AG04449 (cell line): ENCODE results near the gene NSA2.
"Not testable (repeated sequence)": the region's sequence is repeated elsewhere in the genome, so short reads cannot be mapped to it uniquely, and the experiment has no call there.

Experiments
- CTCF ChIA-PET: fragments of 350-600 bp; formaldehyde crosslinking; extraction: SDS; loops from one replicate; lab custom pipeline; 2021; ENCODE audit warnings: antibody characterized with exemption; lab: Yijun Ruan, JAX
- POLR2A ChIA-PET: fragments of 400-600, 350-600 bp; formaldehyde crosslinking; extraction: SDS; loops from one replicate; lab custom pipeline; 2020; ENCODE audit warnings: antibody characterized with exemption, inconsistent platforms; lab: Yijun Ruan, JAX
- DNase-seq: peaks from one replicate; pipeline ENCODE4 v3.0.0-alpha.2; 2010; ENCODE audit warnings: low read depth, low spot score
- H3K4me3 ChIP-seq: 2 replicates; pipeline ENCODE4 v1.5.1; 2011; ENCODE audit warnings: low read depth, mild to moderate bottlenecking, control low read depth, low read length
- CTCF ChIP-seq: IDR thresholded peaks from one replicate; pipeline ENCODE4 v1.5.1; 2011; ENCODE audit warnings: mild to moderate bottlenecking, moderate library complexity, low read length, control low read depth, inconsistent platforms; ENCODE audit not compliant: insufficient read depth; ENCODE audit errors: missing control alignments

Gene NSA2

GRCh38 chr5:74767579-74767913 lies 497 bp downstream of the NSA2 start:
- DNase-seq: no peak
- H3K4me3 ChIP-seq: peak overlapping the region; percentile 97
- ChIA-PET POLR2A (no interaction called here), CTCF (interaction anchor here (1.2 to 2.5 kb wide), 6 partner anchors 12 to 498 kb away, joined by 3 to 13 read pairs (median 7); no protein-coding TSS in a partner anchor)
- TF ChIP-seq CTCF: no peak

- ChIA-PET CTCF (no interaction called here), POLR2A (no interaction called here)
- TF ChIP-seq CTCF: no peak
- no peak overlapping the region for H3K4me3 ChIP-seq
- no peak for DNase-seq
These were observed 5.3 kb downstream of the NSA2 start for GRCh38 chr5:74772359-74772758.

- CTCF ChIA-PET: no interaction called here
- no peak for DNase-seq
- H3K4me3 ChIP-seq: no peak overlapping the region
These were observed 11.6 kb downstream of the NSA2 start for GRCh38 chr5:74778609-74779008.

GRCh38 chr5:74786851-74787250 lies 19.8 kb downstream of the NSA2 start:
- H3K4me3 ChIP-seq: no peak overlapping the region
- POLR2A ChIA-PET: no interaction called here
- DNase-seq: no peak
- TF ChIP-seq CTCF: no peak
- CTCF ChIA-PET: no interaction called here

More at GRCh38 chr5:74778609-74779008, 11.6 kb downstream of the NSA2 start:
- TF ChIP-seq CTCF: no peak
- POLR2A ChIA-PET: no interaction called here

- no peak for TF ChIP-seq CTCF
- POLR2A ChIA-PET: no interaction called here
- no peak overlapping the region for H3K4me3 ChIP-seq
- DNase-seq: no peak
- CTCF ChIA-PET: no interaction called here
These were observed 20.4 kb downstream of the NSA2 start for GRCh38 chr5:74787424-74787823.

- H3K4me3 ChIP-seq, DNase-seq, CTCF ChIA-PET, POLR2A ChIA-PET: not testable (repeated sequence)
These were observed 24.6 kb downstream of the NSA2 start for GRCh38 chr5:74791669-74792068.
